Vagina (tissue), 2 donors: Measurements from ENCODE around the gene IL4. TPM values are rescaled to one million over a fixed set of nuclear protein-coding genes. Genes with fewer than 3 reads are reported as not detected.

Experiments used
- DNase-seq, 2 donors: peaks; one replicate each; pipeline ENCODE4 v3.0.0-alpha.2; 2017; ENCODE audit errors: extremely low spot score in 2 of 2
- H3K27ac ChIP-seq: fragments of 200-600 bp; sonication (generic); one replicate; pipeline ENCODE4 v1.5.1; 2019
- H3K27me3 ChIP-seq: fragments of 200-600 bp; sonication (generic); one replicate; pipeline ENCODE4 v1.5.1; 2019
- H3K36me3 ChIP-seq, 2 donors: fragments of 200-600 bp; sonication (generic); one replicate each; pipeline ENCODE4 v1.5.1; 2017 to 2019
- H3K4me1 ChIP-seq: fragments of 200-600 bp; sonication (generic); one replicate; pipeline ENCODE4 v1.5.1; 2019
- H3K4me3 ChIP-seq, 2 donors: fragments of 200-600 bp; sonication (generic); 1 replicate in 1 of 2; 2 replicates in 1 of 2; pipeline ENCODE4 v1.5.1; 2016 to 2019
- H3K9me3 ChIP-seq: fragments of 200-600 bp; sonication (generic); one replicate; pipeline ENCODE4 v1.5.1; 2019
- POLR2A ChIP-seq, 2 donors: fragments of 450-650 bp; IDR thresholded peaks; one replicate each; pipeline ENCODE4 v1.6.1; 2017; ENCODE audit warnings: antibody characterized with exemption in 2 of 2, mild to moderate bottlenecking in 2 of 2, moderate library complexity in 2 of 2
- POLR2AphosphoS5 ChIP-seq, 2 donors: sonication (generic); formaldehyde crosslinking; IDR thresholded peaks; one replicate each; pipeline ENCODE4 v1.9.0; 2017; ENCODE audit warnings: antibody characterized with exemption in 2 of 2, mild to moderate bottlenecking in 2 of 2, low read depth in 1 of 2; ENCODE audit not compliant: insufficient read depth in 1 of 2
- intact Hi-C: fragments of 100-400 bp; cut with DNase I; formaldehyde crosslinking; loops from one replicate; pipeline ENCODE4 v1.15.1; 2023
- total RNA-seq: library from RNA; depleted of rRNA; stranded (reverse); fragments of >200 nt; gene quantifications from one replicate; pipeline ENCODE4 v1.2.3, GENCODE V29; 2016
- TF ChIP-seq, protein P1 (sequence below), 3 experiments: fragments of 450-650 bp in 2 of 3; fragments of 200-600 bp in 1 of 3; sonication (generic) in 1 of 3; IDR thresholded peaks; one replicate each; pipeline ENCODE4 v1.5.1; 2017 to 2019; ENCODE audit warnings: antibody characterized with exemption in 3 of 3, mild to moderate bottlenecking in 2 of 3, moderate library complexity in 2 of 3

Gene IL4
- total RNA-seq, 1 donor from 2014 or later: not detected

DNA sequence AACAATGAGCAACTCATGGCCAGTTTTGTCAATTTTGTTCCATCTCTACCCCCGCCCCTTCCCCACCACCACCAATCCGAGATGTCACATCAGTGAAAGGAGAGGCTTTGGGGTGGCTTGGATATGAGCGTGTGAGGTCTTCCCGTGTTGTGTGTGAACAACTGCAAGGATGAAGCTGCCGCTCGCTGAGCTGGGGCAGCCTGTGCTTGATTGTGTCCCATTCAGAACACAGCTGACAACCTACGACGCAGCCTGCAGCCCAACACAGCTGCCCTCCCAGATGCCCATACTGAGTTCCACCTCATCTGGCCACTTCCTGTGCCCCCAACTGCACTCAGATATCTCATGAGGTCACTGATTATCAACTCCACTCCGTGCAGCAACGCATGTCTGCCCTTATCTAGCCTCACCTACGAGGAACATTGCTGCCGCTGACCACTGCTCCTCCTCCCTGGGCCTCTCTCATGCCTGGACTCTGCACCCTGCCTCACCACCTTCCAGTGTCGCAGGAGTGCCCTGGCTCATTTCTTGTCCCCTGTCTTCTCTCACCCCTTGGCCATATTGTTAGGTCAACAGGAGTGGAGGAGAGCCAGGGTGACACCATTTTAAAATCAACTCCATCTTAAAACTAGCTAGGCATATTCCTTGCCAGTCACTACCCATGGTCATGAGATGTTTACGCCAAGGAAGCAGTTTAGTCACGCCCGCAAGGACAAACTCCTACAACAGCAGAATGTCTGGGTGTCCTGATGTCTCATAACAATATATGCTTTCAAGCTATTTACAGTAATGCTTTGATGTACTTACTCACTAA lies 7.3 kb upstream of the IL4 start:
- DNase-seq: peak in 1 of 2 donors; percentile 75
- Histone ChIP-seq H3K36me3 (no peaks in the 10 kb centered on the region), H3K9me3 (no peaks in the 10 kb centered on the region), H3K4me1 (no peaks in the 10 kb centered on the region), H3K27ac (no peak overlapping the region), H3K27me3 (no peaks in the 10 kb centered on the region), H3K4me3 (no peak overlapping the region)
- intact Hi-C loops: no loop called here
- no peak for TF ChIP-seq POLR2A (IDR thresholded peaks at IDR 0.05)
- TF ChIP-seq POLR2AphosphoS5 (IDR thresholded peaks at IDR 0.05; ENCODE audit: insufficient read depth in 1 of 2, low read depth in 1 of 2): no peak
- TF ChIP-seq, protein P1, sequence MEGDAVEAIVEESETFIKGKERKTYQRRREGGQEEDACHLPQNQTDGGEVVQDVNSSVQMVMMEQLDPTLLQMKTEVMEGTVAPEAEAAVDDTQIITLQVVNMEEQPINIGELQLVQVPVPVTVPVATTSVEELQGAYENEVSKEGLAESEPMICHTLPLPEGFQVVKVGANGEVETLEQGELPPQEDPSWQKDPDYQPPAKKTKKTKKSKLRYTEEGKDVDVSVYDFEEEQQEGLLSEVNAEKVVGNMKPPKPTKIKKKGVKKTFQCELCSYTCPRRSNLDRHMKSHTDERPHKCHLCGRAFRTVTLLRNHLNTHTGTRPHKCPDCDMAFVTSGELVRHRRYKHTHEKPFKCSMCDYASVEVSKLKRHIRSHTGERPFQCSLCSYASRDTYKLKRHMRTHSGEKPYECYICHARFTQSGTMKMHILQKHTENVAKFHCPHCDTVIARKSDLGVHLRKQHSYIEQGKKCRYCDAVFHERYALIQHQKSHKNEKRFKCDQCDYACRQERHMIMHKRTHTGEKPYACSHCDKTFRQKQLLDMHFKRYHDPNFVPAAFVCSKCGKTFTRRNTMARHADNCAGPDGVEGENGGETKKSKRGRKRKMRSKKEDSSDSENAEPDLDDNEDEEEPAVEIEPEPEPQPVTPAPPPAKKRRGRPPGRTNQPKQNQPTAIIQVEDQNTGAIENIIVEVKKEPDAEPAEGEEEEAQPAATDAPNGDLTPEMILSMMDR (IDR thresholded peaks at IDR 0.05): no peak

GRCh38 chr5:132667309-132667708 lies 6.5 kb upstream of the IL4 start:
- TF ChIP-seq POLR2A (IDR thresholded peaks at IDR 0.05) (no peak), POLR2AphosphoS5 (IDR thresholded peaks at IDR 0.05; ENCODE audit: insufficient read depth in 1 of 2, low read depth in 1 of 2) (no peak)
- TF ChIP-seq, protein P1 (IDR thresholded peaks at IDR 0.05): no peak
- H3K4me3 ChIP-seq: no peak overlapping the region
- intact Hi-C loops: no loop called here
- no peak for DNase-seq
- no peaks in the 10 kb centered on the region for H3K27me3 ChIP-seq
- no peak overlapping the region for H3K27ac ChIP-seq
- H3K4me1 ChIP-seq: no peaks in the 10 kb centered on the region
- no peaks in the 10 kb centered on the region for H3K9me3 ChIP-seq
- H3K36me3 ChIP-seq: no peaks in the 10 kb centered on the region

DNA sequence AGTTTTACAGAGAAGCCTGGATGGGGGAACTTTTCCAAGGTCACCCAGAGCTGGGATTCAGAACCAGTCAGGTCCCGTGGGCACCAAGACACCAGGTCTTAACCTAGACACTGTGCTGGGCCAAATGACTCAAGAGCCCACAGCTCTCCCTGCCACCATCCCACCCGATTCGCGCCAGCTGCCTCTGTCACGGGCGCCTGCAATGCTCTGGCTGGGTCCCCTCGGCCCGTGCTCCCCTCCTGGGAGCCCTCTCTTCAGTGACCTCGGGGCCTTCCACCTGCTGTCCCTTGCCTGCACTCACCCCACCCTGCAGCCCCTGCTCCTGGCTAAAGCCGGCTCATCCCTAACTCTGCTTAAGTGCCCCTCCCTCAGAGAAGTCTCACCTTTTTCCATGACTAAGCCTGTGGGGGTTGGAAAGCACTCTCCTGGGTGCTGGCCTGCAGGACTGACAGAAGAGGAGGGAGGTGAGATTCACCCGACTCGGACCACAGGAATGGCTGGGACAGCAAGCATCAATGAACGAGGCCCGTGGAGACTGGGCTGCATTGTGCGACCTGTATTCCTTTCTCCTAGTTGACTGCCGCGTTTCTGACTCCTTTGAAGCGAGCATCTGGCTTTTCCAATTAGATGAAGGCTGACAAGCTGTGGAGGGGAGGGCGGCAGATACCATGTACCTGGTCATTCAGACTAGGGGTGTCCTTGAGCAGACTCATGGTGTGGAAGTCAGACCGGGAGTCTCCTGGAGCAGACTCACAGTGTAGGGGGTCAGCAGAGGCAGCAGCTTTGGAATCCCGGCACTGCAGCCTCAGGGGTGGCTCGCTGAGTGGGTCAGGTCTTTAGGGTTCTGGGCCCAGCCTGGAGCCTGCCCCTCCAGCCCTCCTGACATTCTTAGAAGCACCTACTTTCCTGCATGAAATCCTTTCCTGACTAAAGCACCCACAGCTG lies 5.8 kb upstream of the IL4 start:
- TF ChIP-seq POLR2AphosphoS5 (IDR thresholded peaks at IDR 0.05; ENCODE audit: insufficient read depth in 1 of 2, low read depth in 1 of 2) (no peak), POLR2A (IDR thresholded peaks at IDR 0.05) (no peak)
- TF ChIP-seq, protein P1 (IDR thresholded peaks at IDR 0.05): no peak
- H3K36me3 ChIP-seq: no peaks in the 10 kb centered on the region
- DNase-seq: peak in 1 of 2 donors; percentile 75

GRCh38 chr5:132668706-132669454 lies 4.9 kb upstream of the IL4 start:
- Histone ChIP-seq H3K9me3 (no peaks in the 10 kb centered on the region), H3K4me3 (no peak overlapping the region), H3K27me3 (no peaks in the 10 kb centered on the region), H3K27ac (no peak overlapping the region), H3K4me1 (peaks cover 3% of the 10 kb centered on the region), H3K36me3 (no peaks in the 10 kb centered on the region)
- intact Hi-C loops: no loop called here
- TF ChIP-seq POLR2AphosphoS5 (IDR thresholded peaks at IDR 0.05; ENCODE audit: insufficient read depth in 1 of 2, low read depth in 1 of 2): no peak
- TF ChIP-seq POLR2A (IDR thresholded peaks at IDR 0.05): no peak
- TF ChIP-seq, protein P1 (IDR thresholded peaks at IDR 0.05): no peak
- peak in 1 of 2 donors; percentile 67 for DNase-seq

More for the DNA sequence above, 5.8 kb upstream of the IL4 start:
- no peaks in the 10 kb centered on the region for H3K27me3 ChIP-seq
- no peak overlapping the region for H3K27ac ChIP-seq
- H3K9me3 ChIP-seq: no peaks in the 10 kb centered on the region
- H3K4me3 ChIP-seq: no peak overlapping the region
- H3K4me1 ChIP-seq: no peaks in the 10 kb centered on the region
- intact Hi-C loops: no loop called here
